OCI-LY1 (cell line): ENCODE measurements around the gene TMEM212.
A peak's percentile ranks its signal among the peaks of the same experiment; 100 is the strongest.

ENCODE experiments used
- CTCF ChIP-seq: fragments of 200-600 bp; sonication (generic), shearing (Covaris generic); IDR thresholded peaks from 2 replicates; pipeline ENCODE4 v1.5.1; 2017; ENCODE audit warnings: mild to moderate bottlenecking, antibody characterized with exemption, low read length, moderate library complexity, mixed read lengths
- EZH2 ChIP-seq: fragments of 200-600 bp; sonication (generic), shearing (Covaris generic); IDR thresholded peaks from 2 replicates; pipeline ENCODE4 v1.8.0; 2017; ENCODE audit warnings: borderline replicate concordance, mixed run types, mild to moderate bottlenecking, antibody characterized with exemption, low read length, moderate library complexity, mixed read lengths

DNA sequence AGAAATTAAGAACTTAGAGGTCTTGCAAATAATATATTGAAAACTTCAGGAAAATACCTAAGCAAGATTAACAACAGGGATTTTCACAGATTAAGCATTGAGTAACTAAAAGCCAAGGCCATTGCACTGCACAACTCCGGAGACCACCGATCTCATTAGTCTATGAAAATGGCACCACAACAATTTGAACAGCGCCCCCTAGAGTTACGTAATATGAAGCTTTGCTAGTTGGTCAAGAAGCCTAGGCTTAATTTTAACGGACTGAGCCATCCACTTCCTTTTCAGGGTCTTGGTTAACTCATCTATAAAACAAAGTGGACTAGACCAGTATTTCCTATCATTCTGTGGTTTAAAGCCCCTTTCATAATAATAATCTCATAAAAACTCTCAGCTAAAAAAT lies 24.8 kb downstream of the TMEM212 start:
- TF ChIP-seq CTCF = peak; percentile 60
- no peak for TF ChIP-seq EZH2
